ENCODE data around the gene ZNF80.
A peak's percentile ranks its signal among the peaks of the same experiment; 100 is the strongest.

Gene ZNF80

GRCh38 chr3:114218578-114219185 lies 18.7 kb downstream of the ZNF80 start:
- DNase-seq: no peak

- DNase-seq: no peak
Observed at GRCh38 chr3:114218006-114218405, 19.4 kb downstream of the ZNF80 start.

GRCh38 chr3:114217266-114217665 lies 20.1 kb downstream of the ZNF80 start:
- no peak for DNase-seq

GRCh38 chr3:114216186-114216970 lies 21.0 kb downstream of the ZNF80 start:
- DNase-seq: no peak

GRCh38 chr3:114214542-114215341 lies 22.6 kb downstream of the ZNF80 start:
- peak; percentile 69 for DNase-seq

GRCh38 chr3:114213627-114214541 lies 23.5 kb downstream of the ZNF80 start:
- DNase-seq: peak; percentile 83

GRCh38 chr3:114213292-114213626 lies 24.1 kb downstream of the ZNF80 start:
- no peak for DNase-seq

GRCh38 chr3:114212646-114213045 lies 24.7 kb downstream of the ZNF80 start:
- no peak for DNase-seq

GRCh38 chr3:114207768-114208167 lies 29.6 kb downstream of the ZNF80 start:
- no peak for DNase-seq

GRCh38 chr3:114206342-114206741 lies 31.0 kb downstream of the ZNF80 start:
- DNase-seq: no peak

GRCh38 chr3:114205541-114205940 lies 31.8 kb downstream of the ZNF80 start:
- DNase-seq: no peak

GRCh38 chr3:114194750-114195149 lies 42.6 kb downstream of the ZNF80 start:
- no peak for DNase-seq

- no peak for DNase-seq
Observed at GRCh38 chr3:114192136-114192535, 45.2 kb downstream of the ZNF80 start.

GRCh38 chr3:114186501-114186900 lies 50.9 kb downstream of the ZNF80 start:
- DNase-seq: no peak

All from CD4-positive, alpha-beta T cell treated with Interleukin-15 for 1 hour (primary cell).